ENCODE measurements around the gene ASPN.
"Not testable (repeated sequence)": the region's sequence is repeated elsewhere in the genome, so short reads cannot be mapped to it uniquely, and the experiment has no call there.

ASPN gene

DNA sequence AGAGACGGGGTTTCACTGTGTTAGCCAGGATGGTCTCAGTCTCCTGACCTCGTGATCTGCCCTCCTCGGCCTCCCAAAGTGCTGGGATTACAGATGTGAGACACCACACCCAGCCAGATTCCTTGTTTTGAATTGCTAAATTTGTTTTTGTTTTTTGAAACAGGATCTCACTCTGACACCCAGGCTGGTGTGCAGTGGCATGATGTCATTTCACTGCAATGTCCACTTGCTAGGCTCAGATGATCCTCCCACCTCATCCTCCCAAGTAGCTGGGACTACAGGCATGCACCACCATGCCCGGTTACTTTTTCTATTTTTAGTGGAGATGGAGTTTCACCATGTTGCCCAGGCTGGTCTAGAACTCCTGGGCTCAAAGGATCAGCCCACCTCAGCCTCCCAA lies 71.1 kb downstream of the ASPN start:
- DNase-seq (ENCODE audit: low read depth): not testable (repeated sequence)

DNA sequence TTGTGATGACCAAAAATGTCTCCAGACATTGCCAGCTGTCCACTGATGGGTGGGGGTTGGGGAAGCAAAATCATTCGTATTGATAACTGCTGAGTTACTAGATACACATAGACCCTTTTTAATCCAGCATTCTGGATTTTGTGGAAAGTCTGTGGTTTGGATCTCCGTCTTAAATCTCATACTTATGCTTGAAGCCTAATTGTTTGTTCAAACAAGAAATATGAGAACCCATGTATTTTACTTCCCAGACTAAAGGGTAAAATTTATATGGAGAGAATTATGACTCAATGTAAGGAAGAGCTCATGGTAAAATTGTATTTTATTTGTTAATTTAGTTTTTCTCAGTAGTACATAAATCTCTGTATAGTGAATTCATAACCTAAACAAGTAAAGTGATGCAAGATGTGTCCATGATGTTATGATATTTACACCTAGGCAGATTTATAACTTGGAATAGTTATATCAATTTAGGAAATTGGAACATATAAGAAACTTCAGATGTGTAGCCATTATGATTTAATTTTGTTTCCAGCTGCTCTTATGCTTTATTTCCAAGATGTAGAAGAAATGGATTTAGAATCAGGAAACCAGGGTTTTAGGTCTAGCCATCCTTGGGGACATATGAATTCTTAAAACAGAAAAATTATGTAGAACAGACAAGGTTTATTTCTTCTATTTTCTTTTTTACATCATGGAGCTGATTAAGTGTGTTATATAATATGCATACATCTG lies 73.4 kb downstream of the ASPN start:
- DNase-seq (ENCODE audit: low read depth): no peak

DNA sequence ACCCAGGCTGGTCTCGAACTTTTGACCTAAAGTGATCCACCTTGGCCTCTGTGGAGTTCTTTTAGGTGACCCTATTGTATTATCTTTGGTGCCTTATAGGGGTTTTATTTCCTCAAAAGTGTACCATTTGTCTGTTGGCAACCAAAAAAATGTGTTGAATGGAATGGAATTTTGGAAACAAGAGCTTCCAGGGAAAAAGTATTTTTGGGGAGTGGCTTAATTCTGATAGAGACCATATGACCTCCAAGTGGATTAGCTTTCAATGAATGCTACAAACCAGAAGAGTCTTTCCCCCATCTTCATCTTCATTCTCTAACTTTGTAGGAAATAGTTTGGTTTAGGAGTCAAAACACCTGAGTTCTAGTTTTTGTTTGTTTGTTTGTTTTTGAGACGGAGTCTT lies 74.5 kb downstream of the ASPN start:
- DNase-seq (ENCODE audit: low read depth): no peak

DNA sequence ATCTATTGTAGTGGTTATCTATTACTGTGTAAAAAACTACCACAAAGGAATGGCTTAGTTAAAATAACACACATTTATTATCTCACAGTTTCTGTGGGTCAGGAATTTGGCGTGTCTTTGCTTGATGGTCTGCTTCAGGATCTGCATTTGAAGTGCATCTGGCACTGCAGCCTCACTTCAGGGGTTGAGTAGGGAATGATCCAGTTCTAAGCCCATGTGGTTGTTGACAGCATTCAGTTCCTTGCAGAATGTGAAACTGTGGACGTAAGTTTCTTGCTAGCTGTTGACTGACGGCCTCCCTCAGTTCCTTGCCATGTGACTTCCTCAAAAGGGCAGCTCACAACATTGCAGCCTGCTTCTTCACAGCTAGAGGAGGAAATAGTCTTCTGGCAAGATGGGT lies 75.8 kb downstream of the ASPN start:
- DNase-seq (ENCODE audit: low read depth): peak; percentile 3

Data from T follicular helper cell (primary cell).